Activated naive CD8-positive, alpha-beta T cell treated with anti-CD3 and anti-CD28 coated beads, Interleukin-2, amount 50 U/mL, for 16 hours (primary cell): Measurements from ENCODE around the gene UGT1A10.

Experiments
- DNase-seq: peaks from one replicate; pipeline ENCODE4 v3.0.0-alpha.2; 2020; ENCODE audit warnings: low read depth, low spot score

The UGT1A10 gene

DNA sequence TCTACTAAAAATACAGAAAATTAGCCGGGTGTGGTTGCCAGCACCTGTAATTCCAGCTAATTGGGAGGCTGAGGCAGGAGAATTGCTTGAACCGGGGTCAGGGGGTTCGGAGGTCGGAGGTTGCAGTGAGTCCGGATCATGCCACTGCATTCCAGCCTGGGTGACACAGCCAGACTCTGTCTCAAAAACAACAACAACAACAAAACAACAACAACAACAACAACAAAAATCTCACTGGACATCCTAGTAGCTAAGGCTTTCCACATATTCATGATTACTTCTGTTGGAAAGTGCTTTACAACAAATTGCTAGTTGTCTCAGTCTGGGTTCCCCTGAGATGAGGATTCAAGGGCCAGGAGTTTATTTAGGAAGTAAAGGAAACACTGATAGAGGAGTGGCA lies 137.6 kb downstream of the UGT1A10 start:
- DNase-seq = no peak

DNA sequence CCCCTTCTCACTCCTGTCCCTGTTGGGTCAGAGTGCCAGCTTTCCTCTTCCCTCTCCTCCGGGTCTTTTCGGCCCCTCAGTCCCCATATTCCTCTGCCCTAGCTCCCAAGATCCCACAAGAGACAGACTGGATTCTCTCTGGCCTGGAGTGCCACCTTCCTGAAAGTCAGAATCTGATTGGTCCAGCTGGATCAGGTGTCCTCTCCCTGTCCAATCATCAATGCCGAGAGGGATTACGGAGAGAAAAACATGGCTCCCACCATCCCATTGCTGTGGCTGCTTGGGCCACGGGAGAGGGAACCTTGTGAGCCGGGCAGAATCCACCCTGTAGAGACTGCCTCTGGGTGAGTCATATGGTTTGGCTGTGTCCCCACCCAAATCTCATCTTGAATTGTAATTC lies 139.2 kb downstream of the UGT1A10 start:
- no peak for DNase-seq

DNA sequence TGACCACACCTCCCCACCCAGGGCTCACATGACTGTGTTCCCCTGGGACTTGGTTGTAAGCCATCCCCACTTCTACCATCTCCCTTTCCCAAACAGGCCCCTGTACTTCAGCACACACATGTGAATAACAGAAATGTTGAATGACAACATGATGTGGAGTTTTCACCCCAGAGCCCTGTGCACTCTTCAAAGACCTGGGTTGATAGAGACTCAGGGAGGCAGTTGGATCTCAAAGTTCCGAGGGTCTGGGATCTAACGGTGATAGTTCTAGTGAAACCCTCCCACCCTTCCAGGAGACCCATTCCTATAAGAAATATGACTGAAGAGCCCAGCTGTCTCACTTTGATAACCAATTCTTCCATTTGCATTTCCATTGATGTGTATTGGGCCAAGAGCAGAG lies 141.8 kb downstream of the UGT1A10 start, which contains the start of gene MROH2A:
Gene MROH2A, plus strand, starts transcription at position 301 of the 400 bp plus-strand sequence. CDS start 1,029 bp downstream, outside the sequence.
- no peak for DNase-seq

- no peak for DNase-seq
Observed at GRCh38 chr2:233779722-233780121, 143.5 kb downstream of the UGT1A10 start.

GRCh38 chr2:233780771-233781170 lies 144.5 kb downstream of the UGT1A10 start:
- no peak for DNase-seq

DNA sequence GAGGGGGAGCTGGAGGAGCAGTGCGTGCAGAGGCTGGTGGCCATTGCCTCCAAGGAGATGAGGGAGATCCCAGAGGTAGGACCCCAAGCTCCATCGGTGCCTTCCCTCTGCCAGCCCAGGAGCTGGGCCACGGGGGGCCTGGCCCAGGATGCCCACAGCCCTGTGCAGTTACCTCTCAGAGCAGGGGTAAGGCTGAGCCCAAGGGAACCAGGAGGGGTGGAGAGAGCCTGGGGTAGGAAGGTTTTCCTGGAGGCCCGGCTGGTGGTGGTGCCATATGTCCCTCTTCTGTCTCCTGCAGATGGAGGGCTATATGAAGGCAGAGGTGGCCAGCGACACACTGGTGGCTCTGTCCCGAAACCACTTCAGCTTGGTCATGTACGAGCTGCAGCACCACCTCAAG lies 153.3 kb downstream of the UGT1A10 start:
- DNase-seq = no peak

DNA sequence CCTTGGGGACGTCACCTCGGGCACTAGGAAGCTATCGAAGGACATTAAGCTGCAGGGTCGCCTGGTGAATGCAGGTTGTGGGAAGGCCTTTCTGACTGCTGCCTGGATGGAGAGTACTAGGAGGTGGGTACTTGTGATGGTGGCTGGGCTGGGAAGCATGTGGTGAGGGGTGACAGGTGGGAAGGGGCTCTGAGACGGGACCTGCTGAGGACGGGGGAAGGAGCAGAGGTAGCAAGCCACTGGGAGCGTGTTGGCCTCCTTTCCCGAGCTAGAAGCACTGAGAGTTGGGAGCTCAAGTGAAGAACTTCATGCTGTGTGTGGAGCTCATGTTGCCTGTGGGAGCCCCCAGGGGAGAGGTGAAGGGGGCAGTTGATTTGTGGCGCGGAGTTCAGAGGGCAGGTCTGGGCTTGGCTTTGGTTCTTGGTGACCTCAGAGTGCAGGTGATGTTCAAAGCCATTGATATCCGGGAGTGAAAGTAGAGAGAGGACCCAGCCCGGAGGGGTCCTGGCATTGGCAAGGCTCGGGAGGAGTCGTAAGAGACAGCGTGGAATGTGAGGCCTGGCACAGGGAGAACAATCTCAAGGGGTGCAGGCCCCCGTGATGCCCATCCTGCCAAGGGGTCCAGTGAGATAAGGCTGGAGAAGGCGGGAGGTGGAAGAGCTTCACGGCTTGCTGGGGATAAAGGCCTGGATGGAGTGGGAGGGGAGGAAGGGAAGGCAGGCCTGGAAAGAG lies 155.1 kb downstream of the UGT1A10 start:
- DNase-seq = no peak

DNA sequence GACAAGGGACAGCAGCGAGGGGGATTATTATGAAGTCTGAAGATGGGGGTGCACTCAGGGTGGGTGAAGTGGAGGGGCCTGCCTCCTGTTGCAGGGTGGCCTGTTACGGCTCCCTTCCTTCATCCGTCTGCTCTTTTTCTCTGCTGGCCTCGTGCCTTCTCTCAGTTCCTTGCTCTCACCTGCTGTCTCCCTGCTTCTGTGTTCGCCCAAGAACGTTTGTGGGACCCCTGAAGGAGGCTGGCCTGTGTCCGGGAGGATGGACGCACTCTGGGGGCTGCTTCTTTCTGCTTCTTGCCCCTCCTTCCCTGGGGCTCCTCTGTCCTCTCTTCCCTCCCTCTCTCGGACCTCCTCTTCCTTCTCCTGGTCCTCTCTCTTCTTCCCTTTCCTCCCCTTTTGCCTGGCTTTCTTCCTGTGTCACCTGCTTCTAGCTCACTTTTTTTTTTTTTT lies 155.7 kb downstream of the UGT1A10 start:
- DNase-seq = no peak

- no peak for DNase-seq
Observed at GRCh38 chr2:233792720-233793119, 156.5 kb downstream of the UGT1A10 start.

DNA sequence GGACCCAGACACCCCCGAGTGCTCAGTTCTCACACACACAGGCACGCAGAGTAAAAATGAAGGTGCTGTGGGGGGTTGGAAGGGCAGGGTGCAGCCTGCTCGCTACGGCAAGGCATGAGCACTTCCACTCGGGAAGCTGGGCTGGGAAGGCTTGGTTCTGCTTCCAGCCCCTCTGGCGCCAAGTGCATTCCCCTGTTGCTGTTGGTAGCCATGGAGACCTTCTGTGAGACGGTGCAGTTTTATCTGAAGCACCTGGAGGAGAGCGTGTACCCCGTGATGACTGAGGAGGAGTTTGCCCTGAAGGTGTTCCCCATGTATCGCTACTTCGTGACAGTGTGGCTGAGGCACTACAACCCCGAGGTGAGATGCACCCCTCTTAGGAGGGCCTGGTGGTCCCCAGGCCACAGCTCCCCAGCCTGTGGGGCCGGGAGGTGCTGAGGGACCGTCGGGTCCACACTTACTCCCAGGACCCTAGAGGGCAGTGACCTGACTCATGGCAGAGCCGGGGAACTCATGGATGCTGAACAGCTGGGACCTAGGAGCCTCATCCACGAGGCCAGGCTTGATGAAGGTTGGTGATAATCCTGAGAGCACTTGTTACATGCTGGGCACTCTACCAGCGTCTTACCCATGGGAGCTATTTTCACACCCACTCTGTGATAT lies 157.3 kb downstream of the UGT1A10 start:
- no peak for DNase-seq

GRCh38 chr2:233794128-233794658 lies 157.9 kb downstream of the UGT1A10 start:
- DNase-seq = no peak

- no peak for DNase-seq
Observed at GRCh38 chr2:233795735-233796171, 159.5 kb downstream of the UGT1A10 start.

DNA sequence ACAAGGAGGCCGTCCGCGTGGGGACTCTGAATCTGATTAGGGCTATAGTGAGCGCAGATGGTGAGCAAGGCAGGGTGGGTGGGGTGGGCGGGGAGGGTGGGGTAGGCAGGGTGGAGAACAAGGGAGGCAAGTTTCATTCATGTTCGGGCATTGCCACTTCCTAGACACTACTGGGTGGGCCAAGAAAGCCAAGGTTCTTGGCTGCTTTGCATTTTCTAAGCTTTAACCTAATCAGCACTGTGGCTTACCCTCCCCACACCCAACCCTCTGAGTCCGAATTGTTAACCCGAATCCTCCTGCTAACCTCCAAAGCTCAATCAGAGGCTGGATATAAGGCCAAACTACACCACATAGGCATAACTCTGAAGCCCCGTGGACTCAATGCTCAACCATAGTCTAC lies 160.0 kb downstream of the UGT1A10 start:
- DNase-seq = no peak

DNA sequence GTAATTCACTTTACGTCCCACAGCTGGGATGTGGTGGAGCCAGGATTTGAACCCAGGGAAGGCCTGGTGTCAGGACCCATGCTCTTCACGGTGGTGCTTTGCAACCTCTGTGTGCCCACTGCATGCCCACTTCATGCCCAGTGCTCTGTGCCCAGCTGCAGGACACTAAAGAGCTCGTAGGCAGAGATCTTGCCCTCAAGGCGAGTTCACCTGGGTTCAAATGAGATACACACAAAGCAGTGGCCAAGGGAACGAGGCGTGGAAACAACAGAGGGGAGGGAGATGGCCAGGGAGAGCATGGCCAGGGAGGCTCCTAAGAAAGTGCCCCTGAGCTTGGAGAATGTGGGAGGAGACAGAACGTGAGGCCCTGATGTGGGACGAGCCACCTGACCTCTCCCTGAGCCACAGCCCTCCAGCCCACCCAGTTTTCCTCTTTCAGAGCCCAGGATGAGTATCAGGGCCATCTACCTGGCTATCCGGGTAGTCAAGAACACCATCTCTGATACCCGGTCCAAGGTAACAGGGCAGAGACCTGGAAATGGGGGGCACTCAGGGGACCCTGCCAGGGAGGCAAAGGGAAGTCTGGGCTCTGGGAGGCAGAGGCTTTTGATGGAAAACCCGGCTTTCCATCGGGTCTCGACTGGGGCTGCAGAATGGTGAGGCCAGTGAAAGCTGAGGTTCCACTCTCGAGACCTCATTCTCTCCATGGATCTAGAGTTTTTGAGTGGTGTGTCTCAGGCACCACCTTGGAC lies 162.3 kb downstream of the UGT1A10 start:
- DNase-seq = no peak

GRCh38 chr2:233799087-233799665 lies 162.9 kb downstream of the UGT1A10 start:
- DNase-seq = no peak

DNA sequence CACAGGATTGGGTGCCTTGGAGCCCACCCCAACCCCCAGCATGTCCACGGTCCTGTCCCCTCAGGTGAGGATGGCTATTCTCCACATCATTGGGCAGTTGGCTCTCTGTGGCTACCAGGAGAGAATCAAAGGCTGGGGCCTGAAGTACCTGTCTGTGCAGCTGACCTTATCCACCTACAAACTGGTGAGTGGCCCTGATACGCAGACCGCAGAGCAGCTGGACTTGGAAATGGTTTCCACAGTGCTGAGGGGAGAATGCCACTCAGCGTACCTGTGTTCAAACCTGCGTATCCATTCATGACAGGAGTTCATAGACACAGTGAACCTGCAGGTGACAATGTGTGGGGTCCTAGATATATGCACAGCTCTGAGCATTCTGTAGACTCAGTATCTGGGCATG lies 163.5 kb downstream of the UGT1A10 start:
- no peak for DNase-seq

GRCh38 chr2:233800208-233800607 lies 164.0 kb downstream of the UGT1A10 start:
- DNase-seq = no peak

- no peak for DNase-seq
Observed at GRCh38 chr2:233801357-233802131, 165.3 kb downstream of the UGT1A10 start.

GRCh38 chr2:233802132-233802815 lies 166.0 kb downstream of the UGT1A10 start:
- DNase-seq = no peak

- no peak for DNase-seq
Observed at GRCh38 chr2:233803292-233803911, 167.2 kb downstream of the UGT1A10 start.
